HepG2 (cell line): ENCODE results near the gene PCP4.

Source experiments
- FOXO1 ChIP-seq: sonication (generic); formaldehyde crosslinking; IDR thresholded peaks from 2 replicates; pipeline ENCODE4 v1.4.0; 2020; ENCODE audit warnings: missing genetic modification reagents
- TARDBP ChIP-seq: sonication (generic); formaldehyde crosslinking; IDR thresholded peaks from 2 replicates; pipeline ENCODE4 v1.8.0; 2022; ENCODE audit warnings: mild to moderate bottlenecking, missing genetic modification reagents
- TF ChIP-seq, protein P1 (sequence below), 2 experiments: sonication (generic) in 1 of 2; formaldehyde crosslinking in 1 of 2; IDR thresholded peaks; 2 replicates each; pipeline versions ENCODE4 v1.4.0 to v1.6.1; 2018 to 2020; ENCODE audit warnings: missing genetic modification reagents in 2 of 2, borderline replicate concordance in 1 of 2, low read depth in 1 of 2, mild to moderate bottlenecking in 1 of 2, missing biosample characterization in 1 of 2

DNA sequence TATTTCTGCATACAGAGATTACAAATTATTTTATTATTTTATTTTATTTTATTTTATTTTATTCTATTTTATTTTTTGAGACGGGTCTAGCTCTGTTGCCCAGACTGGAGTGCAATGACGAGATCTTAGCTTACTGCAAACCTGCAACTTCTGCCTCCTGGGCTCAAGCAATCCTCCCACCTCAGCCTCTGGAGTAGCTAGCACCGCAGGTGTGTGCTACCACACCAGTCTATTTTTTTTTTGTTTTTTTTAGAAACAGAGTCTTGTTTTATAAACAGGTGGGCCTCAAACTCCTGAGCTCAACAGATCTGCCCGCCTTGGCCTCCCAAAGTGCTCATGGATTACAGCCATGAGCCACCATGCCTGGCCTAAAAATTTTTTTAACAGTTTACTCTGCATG is 88.1 kb downstream of the PCP4 start:
- TF ChIP-seq TARDBP (CRISPR knock-in tag), result no peak
- TF ChIP-seq FOXO1 (CRISPR knock-in tag), result no peak
- TF ChIP-seq, protein P1, sequence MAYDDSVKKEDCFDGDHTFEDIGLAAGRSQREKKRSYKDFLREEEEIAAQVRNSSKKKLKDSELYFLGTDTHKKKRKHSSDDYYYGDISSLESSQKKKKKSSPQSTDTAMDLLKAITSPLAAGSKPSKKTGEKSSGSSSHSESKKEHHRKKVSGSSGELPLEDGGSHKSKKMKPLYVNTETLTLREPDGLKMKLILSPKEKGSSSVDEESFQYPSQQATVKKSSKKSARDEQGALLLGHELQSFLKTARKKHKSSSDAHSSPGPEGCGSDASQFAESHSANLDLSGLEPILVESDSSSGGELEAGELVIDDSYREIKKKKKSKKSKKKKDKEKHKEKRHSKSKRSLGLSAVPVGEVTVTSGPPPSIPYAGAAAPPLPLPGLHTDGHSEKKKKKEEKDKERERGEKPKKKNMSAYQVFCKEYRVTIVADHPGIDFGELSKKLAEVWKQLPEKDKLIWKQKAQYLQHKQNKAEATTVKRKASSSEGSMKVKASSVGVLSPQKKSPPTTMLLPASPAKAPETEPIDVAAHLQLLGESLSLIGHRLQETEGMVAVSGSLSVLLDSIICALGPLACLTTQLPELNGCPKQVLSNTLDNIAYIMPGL (CRISPR knock-in tag; IDR thresholded peaks at IDR 0.05; ENCODE audit: borderline replicate concordance in 1 of 2, low read depth in 1 of 2), result no peak
